Measurements from ENCODE around the gene DAGLB.

DNA sequence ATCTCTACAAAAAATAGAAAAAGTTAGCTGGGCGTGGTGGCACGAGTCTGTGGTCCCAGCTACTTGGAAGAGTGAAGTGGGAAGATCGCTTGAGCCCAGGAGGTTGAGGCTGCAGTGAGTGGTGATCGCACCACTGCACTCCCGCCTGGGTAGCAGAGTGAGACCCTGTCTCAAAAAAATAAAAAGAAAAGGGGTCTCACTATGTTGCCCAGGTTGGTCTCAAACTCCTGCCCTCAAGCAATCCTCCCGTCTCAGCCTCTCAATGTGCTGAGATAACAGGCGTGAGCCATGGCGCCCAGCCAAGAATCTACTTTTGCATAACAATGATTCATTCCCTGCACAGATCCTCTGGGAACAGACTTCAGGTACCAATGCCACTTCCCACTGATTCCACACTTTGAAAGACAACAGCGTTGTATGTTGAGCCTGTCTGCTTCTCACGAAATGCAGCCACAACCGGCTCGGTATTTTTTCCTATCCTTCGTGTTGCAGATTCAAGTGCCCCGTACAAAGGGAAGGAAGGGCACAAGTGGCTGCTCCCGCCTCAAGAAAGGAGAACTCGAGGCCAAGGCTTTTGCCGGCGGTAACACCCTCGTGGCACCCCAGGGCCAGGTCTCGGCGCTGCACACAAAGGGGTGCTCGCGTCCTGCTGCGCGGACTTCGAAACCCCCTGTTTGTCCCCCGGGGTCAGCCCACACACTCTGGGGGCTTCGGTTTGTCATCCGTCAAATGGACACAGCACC, 745 bp downstream of the DAGLB start:
- TF ChIP-seq, protein P1, sequence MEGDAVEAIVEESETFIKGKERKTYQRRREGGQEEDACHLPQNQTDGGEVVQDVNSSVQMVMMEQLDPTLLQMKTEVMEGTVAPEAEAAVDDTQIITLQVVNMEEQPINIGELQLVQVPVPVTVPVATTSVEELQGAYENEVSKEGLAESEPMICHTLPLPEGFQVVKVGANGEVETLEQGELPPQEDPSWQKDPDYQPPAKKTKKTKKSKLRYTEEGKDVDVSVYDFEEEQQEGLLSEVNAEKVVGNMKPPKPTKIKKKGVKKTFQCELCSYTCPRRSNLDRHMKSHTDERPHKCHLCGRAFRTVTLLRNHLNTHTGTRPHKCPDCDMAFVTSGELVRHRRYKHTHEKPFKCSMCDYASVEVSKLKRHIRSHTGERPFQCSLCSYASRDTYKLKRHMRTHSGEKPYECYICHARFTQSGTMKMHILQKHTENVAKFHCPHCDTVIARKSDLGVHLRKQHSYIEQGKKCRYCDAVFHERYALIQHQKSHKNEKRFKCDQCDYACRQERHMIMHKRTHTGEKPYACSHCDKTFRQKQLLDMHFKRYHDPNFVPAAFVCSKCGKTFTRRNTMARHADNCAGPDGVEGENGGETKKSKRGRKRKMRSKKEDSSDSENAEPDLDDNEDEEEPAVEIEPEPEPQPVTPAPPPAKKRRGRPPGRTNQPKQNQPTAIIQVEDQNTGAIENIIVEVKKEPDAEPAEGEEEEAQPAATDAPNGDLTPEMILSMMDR (conservative IDR thresholded peaks at IDR 0.05; ENCODE audit: low read length), result no peak
- no peak for TF ChIP-seq EZH2phosphoT487 (IDR thresholded peaks at IDR 0.05; ENCODE audit: borderline replicate concordance, low read depth, low read length)

All from OCI-LY7 (cell line).